LHCN-M2 (cell line): ENCODE measurements around the gene TRIM36. TPM values are rescaled to one million over a fixed set of nuclear protein-coding genes. Genes with fewer than 3 reads are reported as not detected.
A peak's percentile ranks its signal among the peaks of the same experiment; 100 is the strongest.

Source experiments
- DNase-seq: peaks from one replicate; pipeline ENCODE4 v3.0.0-alpha.2; 2012; ENCODE audit warnings: low read depth
- polyA plus RNA-seq: library from polyadenylated mRNA; unstranded; fragments of >200 nt; gene quantifications from one replicate; pipeline ENCODE4 v1.2.1, GENCODE V29; 2012; ENCODE audit warnings: missing spikeins
- total RNA-seq: library from RNA; depleted of rRNA; stranded (reverse); fragments of >200 nt; gene quantifications from 2 replicates; pipeline ENCODE4 v1.2.3, GENCODE V29; 2014; rRNA removed

TRIM36 gene
- total RNA-seq = 3.9 and 5.4 TPM in 2 replicates
- 0.56 TPM for polyA plus RNA-seq

GRCh38 chr5:115169487-115170133 is at the start of gene TRIM36:
Gene TRIM36, minus strand, starts transcription at chr5:115169908. Its CDS starts 274 bp downstream, at chr5:115169634.
- DNase-seq = peak; percentile 88

GRCh38 chr5:115214541-115214940 is 44.8 kb upstream of the TRIM36 start:
- no peak for DNase-seq

- DNase-seq = no peak
These were observed 39.6 kb upstream of the TRIM36 start for GRCh38 chr5:115209279-115209678.

GRCh38 chr5:115202952-115203351 is 33.2 kb upstream of the TRIM36 start:
- DNase-seq = no peak

GRCh38 chr5:115196161-115196560 is 26.5 kb upstream of the TRIM36 start:
- no peak for DNase-seq

GRCh38 chr5:115194676-115195075 is 25.0 kb upstream of the TRIM36 start:
- no peak for DNase-seq

GRCh38 chr5:115193295-115193694 is 23.6 kb upstream of the TRIM36 start:
- DNase-seq = no peak

GRCh38 chr5:115192098-115192497 is 22.4 kb upstream of the TRIM36 start:
- DNase-seq = no peak

GRCh38 chr5:115191474-115192031 is 21.8 kb upstream of the TRIM36 start:
- no peak for DNase-seq

GRCh38 chr5:115190388-115190787 is 20.7 kb upstream of the TRIM36 start:
- no peak for DNase-seq

- no peak for DNase-seq
These were observed 20.2 kb upstream of the TRIM36 start for GRCh38 chr5:115189866-115190265.

- DNase-seq = peak; percentile 3
These were observed 17.1 kb upstream of the TRIM36 start for GRCh38 chr5:115186794-115187193.

GRCh38 chr5:115184770-115185169 is 15.1 kb upstream of the TRIM36 start:
- peak; percentile 68 for DNase-seq

GRCh38 chr5:115181757-115182156 is 12.0 kb upstream of the TRIM36 start:
- no peak for DNase-seq

GRCh38 chr5:115180165-115180709 is 10.5 kb upstream of the TRIM36 start:
- peak; percentile 39 for DNase-seq

GRCh38 chr5:115179394-115180164 is 9.9 kb upstream of the TRIM36 start:
- peak; percentile 8 for DNase-seq

- DNase-seq = no peak
These were observed 9.3 kb upstream of the TRIM36 start for GRCh38 chr5:115179030-115179393.

GRCh38 chr5:115170929-115171510 is 1.3 kb upstream of the TRIM36 start:
- DNase-seq = peak; percentile 3

- no peak for DNase-seq
These were observed 623 bp upstream of the TRIM36 start for GRCh38 chr5:115170134-115170928.

GRCh38 chr5:115168829-115169486 is 750 bp downstream of the TRIM36 start:
- DNase-seq = peak; percentile 14
